ENCODE data around the gene LCLAT1.
"Not testable (repeated sequence)": the region's sequence is repeated elsewhere in the genome, so short reads cannot be mapped to it uniquely, and the experiment has no call there.

Gene LCLAT1

GRCh38 chr2:30500699-30501098 is 53.7 kb downstream of the LCLAT1 start:
- DNase-seq: no peak
- H3K9me3 Mint-ChIP-seq: peaks cover 43% of the 10 kb centered on the region
- peaks cover 58% of the 10 kb centered on the region for H3K36me3 Mint-ChIP-seq (ENCODE audit: low read depth)
- no peaks in the 10 kb centered on the region for H3K27me3 Mint-ChIP-seq
- no peak overlapping the region for H3K4me3 Mint-ChIP-seq
- peaks cover 48% of the 10 kb centered on the region for H3K4me1 Mint-ChIP-seq
- no peak for ATAC-seq
- no peak overlapping the region for H3K27ac Mint-ChIP-seq

- ATAC-seq: no peak
- Mint-ChIP-seq H3K9me3 (peaks cover 30% of the 10 kb centered on the region), H3K36me3 (ENCODE audit: low read depth) (peaks cover 46% of the 10 kb centered on the region), H3K27me3 (no peaks in the 10 kb centered on the region), H3K4me3 (no peak overlapping the region), H3K27ac (no peak overlapping the region), H3K4me1 (peaks cover 39% of the 10 kb centered on the region)
- DNase-seq: no peak
Measured at GRCh38 chr2:30502310-30502709, 55.3 kb downstream of the LCLAT1 start.

- peaks cover 44% of the 10 kb centered on the region for H3K36me3 Mint-ChIP-seq (ENCODE audit: low read depth)
- no peaks in the 10 kb centered on the region for H3K27me3 Mint-ChIP-seq
- peaks cover 39% of the 10 kb centered on the region for H3K4me1 Mint-ChIP-seq
- H3K9me3 Mint-ChIP-seq: peaks cover 27% of the 10 kb centered on the region
- DNase-seq (no peak), ATAC-seq (peak; percentile 78)
- H3K27ac Mint-ChIP-seq: peak overlapping the region; percentile 90
- H3K4me3 Mint-ChIP-seq: no peak overlapping the region
Measured at GRCh38 chr2:30503007-30503694, 56.1 kb downstream of the LCLAT1 start.

DNA sequence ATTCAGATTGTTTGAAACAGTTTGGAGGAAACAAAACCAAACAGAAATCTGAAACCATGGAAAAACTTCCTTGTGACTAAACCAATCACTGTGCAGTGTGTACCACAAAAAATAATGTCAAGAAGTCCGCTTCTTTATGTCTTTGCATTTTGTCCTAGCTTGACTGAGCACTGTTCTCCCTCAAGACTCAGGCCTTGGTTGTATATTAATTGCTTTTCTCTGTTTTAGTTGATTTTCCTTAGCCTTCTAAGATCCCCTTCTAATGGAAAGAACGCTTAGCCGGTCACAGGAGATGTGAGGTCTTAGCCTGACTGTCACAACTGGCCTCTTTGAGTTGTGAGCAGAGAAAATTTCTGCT is 56.6 kb downstream of the LCLAT1 start:
- ATAC-seq: peak; percentile 63
- no peak overlapping the region for H3K4me3 Mint-ChIP-seq
- peak overlapping the region; percentile 90 for H3K27ac Mint-ChIP-seq
- H3K9me3 Mint-ChIP-seq: peaks cover 24% of the 10 kb centered on the region
- no peak for DNase-seq
- H3K4me1 Mint-ChIP-seq: peaks cover 39% of the 10 kb centered on the region
- no peaks in the 10 kb centered on the region for H3K27me3 Mint-ChIP-seq
- peaks cover 40% of the 10 kb centered on the region for H3K36me3 Mint-ChIP-seq (ENCODE audit: low read depth)

DNA sequence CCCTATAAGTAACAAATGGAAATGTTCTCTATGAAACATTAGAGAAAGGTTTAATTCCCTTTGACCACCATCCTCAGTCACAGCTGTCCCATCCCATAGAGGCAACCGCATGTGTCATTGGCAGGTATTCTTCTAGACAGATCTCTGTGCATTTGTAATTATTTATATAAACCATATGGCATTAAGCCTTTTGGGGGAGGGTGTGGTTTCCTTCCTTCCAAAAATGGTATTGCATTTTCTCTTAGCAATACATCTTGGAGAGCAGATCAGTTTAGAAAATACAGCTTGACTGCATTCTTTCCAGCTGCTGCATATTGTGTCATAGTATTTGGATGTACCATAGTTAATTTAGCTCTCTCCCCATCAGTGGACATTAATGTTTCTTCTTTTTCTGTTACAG is 57.7 kb downstream of the LCLAT1 start:
- peaks cover 47% of the 10 kb centered on the region for H3K4me1 Mint-ChIP-seq
- peak overlapping the region; percentile 37 for H3K27ac Mint-ChIP-seq
- no peak for ATAC-seq
- no peak overlapping the region for H3K4me3 Mint-ChIP-seq
- peaks cover 21% of the 10 kb centered on the region for H3K9me3 Mint-ChIP-seq
- no peak for DNase-seq
- peaks cover 32% of the 10 kb centered on the region for H3K36me3 Mint-ChIP-seq (ENCODE audit: low read depth)
- H3K27me3 Mint-ChIP-seq: no peaks in the 10 kb centered on the region

DNA sequence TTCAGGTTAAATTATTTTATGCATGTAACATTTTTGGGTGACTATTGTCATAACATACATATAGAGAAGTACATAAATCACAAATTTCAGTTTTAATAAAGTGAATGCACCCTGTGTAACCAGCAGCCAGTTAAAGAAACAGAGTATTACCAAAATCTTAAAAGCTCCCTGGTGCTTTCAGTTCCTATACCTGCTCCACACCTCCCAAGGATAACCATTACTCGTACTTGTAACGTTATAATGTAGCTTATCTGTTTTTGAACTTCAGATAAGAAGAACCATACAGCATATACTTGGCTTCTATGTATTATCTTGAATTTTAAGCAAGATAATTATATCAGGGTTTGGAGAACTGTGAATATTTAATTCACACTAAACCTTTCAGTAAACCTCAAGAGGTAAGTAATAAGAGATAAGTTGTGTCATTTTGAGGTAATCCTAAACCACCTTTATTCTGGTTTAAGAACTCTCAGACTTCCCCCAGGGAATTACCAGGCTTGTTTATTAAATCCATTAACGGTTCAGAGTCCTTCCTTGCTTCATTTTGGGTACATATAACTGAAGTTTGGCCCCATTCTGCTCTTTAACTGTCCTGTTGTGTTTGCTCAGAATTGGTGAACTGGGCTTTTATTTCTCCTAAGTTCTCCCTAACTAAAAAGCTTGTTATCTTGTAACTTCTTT is 58.6 kb downstream of the LCLAT1 start:
- H3K36me3 Mint-ChIP-seq (ENCODE audit: low read depth): peaks cover 28% of the 10 kb centered on the region
- H3K27ac Mint-ChIP-seq: peak overlapping the region; percentile 8
- peaks cover 53% of the 10 kb centered on the region for H3K4me1 Mint-ChIP-seq
- H3K27me3 Mint-ChIP-seq: no peaks in the 10 kb centered on the region
- peaks cover 17% of the 10 kb centered on the region for H3K9me3 Mint-ChIP-seq
- H3K4me3 Mint-ChIP-seq: no peak overlapping the region
- no peak for ATAC-seq
- no peak for DNase-seq

DNA sequence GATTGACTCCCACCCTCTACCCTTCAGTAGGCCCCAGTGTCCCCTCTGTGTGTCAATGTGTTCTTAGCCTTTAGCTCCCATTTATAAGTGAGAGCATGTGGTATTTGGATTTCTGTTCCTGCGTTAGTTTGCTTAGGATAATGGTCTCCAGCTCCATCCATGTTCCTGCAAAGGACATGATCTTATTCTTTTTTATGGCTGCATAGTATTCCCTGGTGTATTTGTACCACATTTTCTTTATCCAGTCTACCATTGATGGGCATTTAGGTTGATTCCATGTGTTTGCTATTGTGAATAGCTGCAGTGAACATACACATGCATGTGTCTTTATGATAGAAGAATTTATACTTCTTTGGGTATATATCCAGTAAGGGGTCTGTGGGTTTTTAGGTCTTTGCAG is 60.4 kb downstream of the LCLAT1 start:
- not testable (repeated sequence) for H3K9me3 Mint-ChIP-seq, H3K27me3 Mint-ChIP-seq, DNase-seq, H3K4me3 Mint-ChIP-seq, ATAC-seq, H3K27ac Mint-ChIP-seq
- Mint-ChIP-seq H3K4me1 (peaks cover 51% of the 10 kb centered on the region), H3K36me3 (ENCODE audit: low read depth) (peaks cover 11% of the 10 kb centered on the region)

- H3K27me3 Mint-ChIP-seq: no peaks in the 10 kb centered on the region
- H3K9me3 Mint-ChIP-seq: peaks cover 5% of the 10 kb centered on the region
- H3K36me3 Mint-ChIP-seq (ENCODE audit: low read depth): peaks cover 9% of the 10 kb centered on the region
- H3K4me3 Mint-ChIP-seq: no peak overlapping the region
- no peak overlapping the region for H3K27ac Mint-ChIP-seq
- no peak for DNase-seq
- no peak for ATAC-seq
- peaks cover 44% of the 10 kb centered on the region for H3K4me1 Mint-ChIP-seq
Measured at GRCh38 chr2:30509716-30510115, 62.7 kb downstream of the LCLAT1 start.

- peaks cover 5% of the 10 kb centered on the region for H3K9me3 Mint-ChIP-seq
- H3K4me3 Mint-ChIP-seq: no peak overlapping the region
- ATAC-seq (no peak), DNase-seq (no peak)
- H3K27ac Mint-ChIP-seq: no peak overlapping the region
- peaks cover 7% of the 10 kb centered on the region for H3K36me3 Mint-ChIP-seq (ENCODE audit: low read depth)
- peaks cover 42% of the 10 kb centered on the region for H3K4me1 Mint-ChIP-seq
- H3K27me3 Mint-ChIP-seq: no peaks in the 10 kb centered on the region
Measured at GRCh38 chr2:30510409-30510808, 63.4 kb downstream of the LCLAT1 start.

DNA sequence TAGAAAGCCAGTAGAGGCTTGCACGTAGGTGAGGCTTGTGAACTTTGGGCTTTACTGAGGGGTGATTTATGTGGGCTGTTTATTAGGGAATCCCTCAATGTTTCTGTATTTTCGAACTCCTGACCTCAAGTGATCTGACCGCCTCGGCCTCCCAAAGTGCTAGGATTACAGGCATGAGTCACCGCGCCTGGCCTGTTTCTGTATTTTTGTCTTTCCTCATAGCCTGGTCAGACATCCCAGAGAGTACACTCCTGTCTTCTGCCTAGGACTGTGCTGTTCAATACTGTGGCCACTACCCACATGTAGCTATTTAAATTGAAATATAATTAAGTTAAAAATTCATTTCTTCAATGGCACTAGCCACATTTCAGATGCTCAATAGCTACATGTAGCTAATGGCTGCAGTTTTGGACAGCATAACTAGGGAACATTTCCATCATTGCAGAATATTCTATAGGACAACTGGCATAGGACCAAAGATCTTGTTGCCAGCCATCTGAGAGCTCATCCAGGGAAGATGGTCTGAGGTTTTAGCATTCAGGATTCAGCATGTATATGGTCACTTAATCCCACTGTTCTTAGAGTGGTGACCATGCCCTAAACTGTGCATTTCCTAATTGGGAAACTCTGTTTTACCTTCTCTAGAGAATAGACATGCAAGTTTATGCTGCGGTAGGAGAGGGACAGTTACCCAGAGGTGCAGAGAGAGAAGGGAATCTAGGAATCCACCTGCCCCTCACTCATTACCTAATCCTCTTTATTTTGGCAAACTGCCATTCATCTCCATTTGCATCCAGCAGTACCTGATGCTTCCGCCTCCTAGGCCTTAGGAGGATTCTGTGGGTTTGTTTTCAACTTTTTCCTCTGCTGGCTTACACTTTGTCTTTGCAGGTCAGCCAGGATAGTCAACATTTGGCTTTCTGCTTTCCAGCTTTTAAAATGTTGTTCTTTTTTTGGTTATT is 64.4 kb downstream of the LCLAT1 start:
- Mint-ChIP-seq H3K27ac (no peak overlapping the region), H3K27me3 (no peaks in the 10 kb centered on the region), H3K4me1 (peaks cover 37% of the 10 kb centered on the region), H3K36me3 (ENCODE audit: low read depth) (peaks cover 11% of the 10 kb centered on the region), H3K9me3 (peaks cover 5% of the 10 kb centered on the region), H3K4me3 (no peak overlapping the region)
- ATAC-seq (no peak), DNase-seq (no peak)

- Mint-ChIP-seq H3K27ac (no peak overlapping the region), H3K36me3 (ENCODE audit: low read depth) (peaks cover 14% of the 10 kb centered on the region), H3K9me3 (peaks cover 7% of the 10 kb centered on the region), H3K4me1 (peaks cover 37% of the 10 kb centered on the region), H3K4me3 (no peak overlapping the region), H3K27me3 (no peaks in the 10 kb centered on the region)
- ATAC-seq (no peak), DNase-seq (no peak)
Measured at GRCh38 chr2:30512243-30512886, 65.3 kb downstream of the LCLAT1 start.

DNA sequence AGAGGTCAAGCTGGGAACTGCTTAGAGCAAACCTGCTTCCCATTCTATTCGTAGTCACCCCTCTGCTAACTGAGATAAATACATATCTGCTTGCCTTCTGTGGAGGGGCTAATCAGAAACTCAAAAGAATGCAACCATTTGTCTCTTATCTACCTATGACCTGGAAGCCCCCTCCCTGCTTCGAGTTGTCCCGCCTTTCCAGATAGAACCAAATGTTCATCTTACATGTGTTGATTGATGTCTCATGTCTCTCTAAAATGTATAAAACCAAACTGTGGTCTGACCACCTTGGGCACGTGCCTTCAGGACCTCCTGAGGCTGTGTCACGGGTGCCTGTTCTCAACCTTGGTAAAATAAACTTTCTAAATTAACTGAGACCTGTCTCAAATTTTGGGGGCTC is 66.6 kb downstream of the LCLAT1 start:
- not testable (repeated sequence) for ATAC-seq, H3K27ac Mint-ChIP-seq, DNase-seq, H3K4me3 Mint-ChIP-seq, H3K27me3 Mint-ChIP-seq
- Mint-ChIP-seq H3K36me3 (ENCODE audit: low read depth) (peaks cover 20% of the 10 kb centered on the region), H3K4me1 (peaks cover 37% of the 10 kb centered on the region), H3K9me3 (peaks cover 12% of the 10 kb centered on the region)

DNA sequence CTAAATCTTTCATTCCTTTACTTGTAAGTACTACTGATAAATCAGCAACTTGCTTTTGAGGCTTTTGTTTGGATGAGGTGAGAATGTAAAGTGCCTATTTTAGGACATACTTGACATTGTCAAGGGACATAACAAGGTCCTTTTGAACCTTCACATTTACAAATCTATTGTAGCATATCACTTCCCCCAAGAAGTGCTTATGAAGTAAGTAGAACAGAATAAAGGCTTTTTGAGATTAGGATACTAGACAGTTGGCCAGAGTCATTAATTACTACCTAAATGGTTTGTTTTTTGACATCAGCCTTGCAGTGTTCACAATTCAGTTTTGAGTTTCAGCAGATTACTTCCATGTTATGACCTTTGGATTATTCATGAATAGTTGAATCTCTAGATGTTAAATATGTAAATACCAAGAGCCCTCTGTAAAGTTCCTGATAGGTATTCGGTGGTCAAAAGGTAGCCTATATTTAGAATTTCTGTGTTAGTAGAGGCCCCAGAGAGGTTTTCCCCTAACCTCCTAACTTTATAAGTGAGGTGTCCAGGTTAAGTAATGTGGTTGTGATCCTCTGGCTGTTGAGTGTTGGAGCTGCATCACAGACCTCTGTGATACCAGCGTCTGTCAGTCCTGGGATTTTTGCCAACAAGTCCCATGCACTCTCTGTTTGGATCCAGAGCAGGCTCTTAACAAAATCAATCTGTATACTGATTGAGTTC is 67.2 kb downstream of the LCLAT1 start:
- H3K27ac Mint-ChIP-seq: no peak overlapping the region
- no peak for DNase-seq
- H3K4me1 Mint-ChIP-seq: peaks cover 31% of the 10 kb centered on the region
- H3K4me3 Mint-ChIP-seq: no peak overlapping the region
- peaks cover 18% of the 10 kb centered on the region for H3K9me3 Mint-ChIP-seq
- peaks cover 27% of the 10 kb centered on the region for H3K36me3 Mint-ChIP-seq (ENCODE audit: low read depth)
- ATAC-seq: peak; percentile 36
- H3K27me3 Mint-ChIP-seq: no peaks in the 10 kb centered on the region
